Measurements from ENCODE around the gene CDC37.

DNA sequence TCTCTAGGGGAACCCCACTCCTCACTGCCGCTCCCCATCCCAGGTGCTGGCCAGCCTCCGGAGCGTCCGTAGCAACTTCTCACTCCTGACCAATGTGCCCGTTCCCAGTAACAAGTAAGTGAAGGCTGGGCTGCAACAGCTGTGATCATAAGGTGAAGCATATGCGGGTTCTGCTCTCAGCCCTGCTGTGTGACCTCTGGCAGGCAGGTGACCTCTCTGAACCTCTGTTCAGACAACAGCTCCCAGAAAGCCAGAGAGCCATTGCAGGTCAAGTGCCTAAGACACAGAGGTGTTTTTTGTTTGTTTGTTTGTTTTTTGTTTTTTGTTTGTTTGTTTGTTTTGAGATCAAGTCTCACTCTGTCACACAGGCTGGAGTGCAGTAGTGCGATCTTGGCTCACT is 45.7 kb upstream of the CDC37 start:
- no peak for TF ChIP-seq CTCF (IDR thresholded peaks at IDR 0.05)
- no peak for TF ChIP-seq POLR2AphosphoS5 (IDR thresholded peaks at IDR 0.05; ENCODE audit: insufficient read depth in 1 of 2, low read depth in 1 of 2)
